Spleen (tissue), 11 donors: ENCODE results near the gene DOCK4. TPM values are rescaled to one million over a fixed set of nuclear protein-coding genes. Genes with fewer than 3 reads are reported as not detected.
A peak's percentile ranks its signal among the peaks of the same experiment; 100 is the strongest.

ENCODE experiments used
- DNase-seq: peaks from one replicate; pipeline ENCODE4 v3.0.0-alpha.2; 2020
- H3K27ac ChIP-seq, 8 donors: fragments of 200-600 bp; sonication (generic) in 7 of 8; 1 replicate in 4 of 8; 2 replicates in 4 of 8; pipeline versions ENCODE4 v1.5.0 to v1.8.0; 2016 to 2021; ENCODE audit warnings: inconsistent platforms in 4 of 8, mild to moderate bottlenecking in 4 of 8, moderate library complexity in 1 of 8
- H3K27me3 ChIP-seq, 7 donors: fragments of 200-600 bp; sonication (generic) in 6 of 7; replicated peaks in 1 of 7; 1 replicate in 4 of 7; 2 replicates in 3 of 7; pipeline versions ENCODE4 v1.5.0 to v1.8.0; 2016 to 2021; ENCODE audit warnings: inconsistent platforms in 3 of 7, mild to moderate bottlenecking in 1 of 7
- H3K36me3 ChIP-seq, 6 donors: fragments of 200-600 bp; sonication (generic) in 5 of 6; 1 replicate in 4 of 6; 2 replicates in 2 of 6; pipeline versions ENCODE4 v1.5.0 to v1.8.0; 2016 to 2021; ENCODE audit warnings: inconsistent platforms in 2 of 6
- H3K4me1 ChIP-seq, 6 donors: fragments of 200-600 bp; sonication (generic) in 5 of 6; 1 replicate in 3 of 6; 2 replicates in 3 of 6; pipeline versions ENCODE4 v1.5.0 to v1.8.0; 2016 to 2021; ENCODE audit warnings: inconsistent platforms in 3 of 6
- H3K4me3 ChIP-seq, 8 donors: fragments of 200-600 bp; sonication (generic) in 7 of 8; 1 replicate in 4 of 8; 2 replicates in 4 of 8; pipeline versions ENCODE4 v1.5.0 to v1.8.0; 2016 to 2021; ENCODE audit warnings: inconsistent platforms in 4 of 8, mild to moderate bottlenecking in 4 of 8, moderate library complexity in 2 of 8
- H3K9me3 ChIP-seq, 8 donors: fragments of 200-600 bp; sonication (generic) in 7 of 8; 1 replicate in 4 of 8; 2 replicates in 4 of 8; pipeline versions ENCODE4 v1.5.0 to v1.8.0; 2016 to 2021; ENCODE audit warnings: inconsistent platforms in 4 of 8
- POLR2A ChIP-seq, 3 donors: fragments of 450-650 bp; IDR thresholded peaks; one replicate each; pipeline ENCODE4 v1.5.1; 2017; ENCODE audit warnings: antibody characterized with exemption in 3 of 3, mild to moderate bottlenecking in 1 of 3
- POLR2AphosphoS5 ChIP-seq, 3 donors: sonication (generic); formaldehyde crosslinking; IDR thresholded peaks; one replicate each; pipeline ENCODE4 v1.5.1; 2017; ENCODE audit warnings: antibody characterized with exemption in 3 of 3
- WGBS, 5 donors: extraction: QIAGEN DNeasy Blood & Tissue Kit in 3 of 5; methylation state at CpG; one replicate each; pipeline versions ENCODE4 v1.1.5 to v1.1.7; 2013 to 2018; 5-methylcytosine and 5-hydroxymethylcytosine counted together
- intact Hi-C: fragments of 100-400 bp; cut with DNase I; formaldehyde crosslinking; loops from one replicate; pipeline ENCODE4 v1.15.0; 2023; ENCODE audit warnings: low total_unique reads
- polyA plus RNA-seq, 3 donors: library from polyadenylated mRNA; stranded (reverse); fragments of 200-250 nt; gene quantifications; one replicate each; pipeline ENCODE4 v1.2.1, GENCODE V29; 2013
- total RNA-seq, 7 donors: library from RNA; depleted of rRNA in 3 of 7; stranded (reverse); fragments of >200 nt in 3 of 7; fragmentation: NEBNext Ultra II Directional in 4 of 7; extraction: Animal tissue kit (Norgen Biotek cat#: 25700) in 4 of 7; gene quantifications; one replicate each; pipeline versions ENCODE4 v1.1.0 to v1.2.1, GENCODE V29; 2016 to 2021
- TF ChIP-seq, protein P1 (sequence below), 11 experiments: fragments of 200-600 bp in 7 of 11; fragments of 450-650 bp in 4 of 11; sonication (generic) in 4 of 11; IDR thresholded peaks in 8 of 11; conservative IDR thresholded peaks in 3 of 11; 1 replicate in 7 of 11; 2 replicates in 4 of 11; pipeline versions ENCODE4 v1.4.0 to v1.8.0; 2016 to 2021; ENCODE audit warnings: antibody characterized with exemption in 11 of 11, inconsistent platforms in 4 of 11, mild to moderate bottlenecking in 1 of 11
- donor health status: healthy with polysubstance abuse.
- donor health status: DM: no; HTN: no; CAD: no; lungs with moderate emphysema.
- donor health status: DM: no; HTN: no; CAD: no.
- donor health status: Bipolar disorder and iron deficiency.
- donor health status: healthy.
- donor health status: DM: no; HTN: no; CAD: no.
- donor health status: DM: yes; HTN: yes; CAD: no.

DOCK4 gene
- total and polyA plus RNA-seq, 10 donors, result 1.4 to 26.9 (median 14.2) TPM

DNA sequence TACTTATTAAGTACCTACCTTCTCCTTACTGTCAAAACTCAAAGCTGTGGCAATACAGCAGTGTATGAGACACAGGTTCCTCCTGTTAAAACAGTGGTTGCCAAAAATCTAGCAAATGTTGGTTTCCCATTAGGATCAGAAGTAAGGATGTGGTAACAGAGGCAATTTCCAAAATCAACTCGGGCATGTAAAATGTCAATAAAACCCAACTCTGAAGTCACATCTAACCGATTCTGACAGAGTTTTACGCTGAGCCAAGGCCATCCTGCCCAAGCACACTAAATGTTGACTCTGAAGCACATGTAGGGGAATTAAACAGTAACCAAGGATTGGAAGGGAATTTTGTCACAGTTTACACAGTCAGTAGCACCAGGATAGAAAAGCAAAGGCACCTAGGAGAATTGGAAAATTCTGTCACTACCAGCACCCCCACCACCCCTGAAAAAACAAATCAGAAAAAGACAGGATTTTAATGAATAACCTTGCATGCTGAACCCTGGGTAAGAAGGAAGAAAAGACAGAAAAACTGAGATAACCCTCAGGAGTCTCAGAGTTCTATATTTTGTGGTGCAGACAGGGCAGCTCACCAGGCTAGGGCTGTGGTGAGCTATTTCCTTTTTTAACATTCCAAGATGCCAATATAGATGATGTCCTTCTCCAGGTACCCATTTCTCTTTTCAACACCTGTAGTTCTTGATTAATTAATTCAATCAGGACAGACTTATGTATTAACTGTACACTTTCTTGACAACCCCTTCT lies 119.5 kb downstream of the DOCK4 start:
- no peak for TF ChIP-seq POLR2AphosphoS5 (IDR thresholded peaks at IDR 0.05)
- no peak for TF ChIP-seq POLR2A (IDR thresholded peaks at IDR 0.05)
- TF ChIP-seq, protein P1, sequence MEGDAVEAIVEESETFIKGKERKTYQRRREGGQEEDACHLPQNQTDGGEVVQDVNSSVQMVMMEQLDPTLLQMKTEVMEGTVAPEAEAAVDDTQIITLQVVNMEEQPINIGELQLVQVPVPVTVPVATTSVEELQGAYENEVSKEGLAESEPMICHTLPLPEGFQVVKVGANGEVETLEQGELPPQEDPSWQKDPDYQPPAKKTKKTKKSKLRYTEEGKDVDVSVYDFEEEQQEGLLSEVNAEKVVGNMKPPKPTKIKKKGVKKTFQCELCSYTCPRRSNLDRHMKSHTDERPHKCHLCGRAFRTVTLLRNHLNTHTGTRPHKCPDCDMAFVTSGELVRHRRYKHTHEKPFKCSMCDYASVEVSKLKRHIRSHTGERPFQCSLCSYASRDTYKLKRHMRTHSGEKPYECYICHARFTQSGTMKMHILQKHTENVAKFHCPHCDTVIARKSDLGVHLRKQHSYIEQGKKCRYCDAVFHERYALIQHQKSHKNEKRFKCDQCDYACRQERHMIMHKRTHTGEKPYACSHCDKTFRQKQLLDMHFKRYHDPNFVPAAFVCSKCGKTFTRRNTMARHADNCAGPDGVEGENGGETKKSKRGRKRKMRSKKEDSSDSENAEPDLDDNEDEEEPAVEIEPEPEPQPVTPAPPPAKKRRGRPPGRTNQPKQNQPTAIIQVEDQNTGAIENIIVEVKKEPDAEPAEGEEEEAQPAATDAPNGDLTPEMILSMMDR (IDR thresholded peaks at IDR 0.05 in 8 of 11, conservative IDR thresholded peaks at IDR 0.05 in 3 of 11), result no peak
- Histone ChIP-seq H3K27ac (no peak overlapping the region), H3K9me3 (no peaks in the 10 kb centered on the region), H3K4me3 (no peak overlapping the region), H3K4me1 (peaks cover 4 to 25% (median 15%) of the 10 kb centered on the region in 6 donors), H3K36me3 (no peaks in the 10 kb centered on the region), H3K27me3 (no peaks in the 10 kb centered on the region)
- WGBS, 5 donors, result 85 to 93% (median 90%) methylated on average over 3 of the region's 3 CpGs
- intact Hi-C loops, result no loop called here
- no peak for DNase-seq

DNA sequence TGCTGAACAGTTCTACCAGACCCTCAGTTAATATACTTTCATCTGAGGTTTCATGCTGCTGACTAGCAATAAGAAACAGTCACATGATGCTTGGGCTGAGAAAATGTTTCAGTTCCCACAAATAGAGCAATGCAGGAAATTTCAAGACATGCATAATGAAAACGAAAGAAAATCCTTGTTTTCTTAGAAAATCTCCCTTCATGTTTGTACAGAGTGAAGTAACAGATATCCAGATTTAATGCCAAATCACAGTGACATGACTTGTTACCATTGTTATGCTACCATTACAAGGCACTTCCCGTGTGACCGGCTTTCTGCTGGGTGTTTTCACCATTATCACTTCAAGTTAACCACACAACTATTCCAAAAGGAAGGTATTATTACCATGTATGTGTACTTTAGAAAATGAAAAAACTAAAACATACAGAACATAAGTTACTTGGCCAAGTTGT lies 121.7 kb downstream of the DOCK4 start:
- Histone ChIP-seq H3K27ac (peak overlapping the region in 7 of 8 donors; percentile 2 to 89 (median 73)), H3K9me3 (no peaks in the 10 kb centered on the region), H3K4me1 (peaks cover 11 to 46% (median 33%) of the 10 kb centered on the region in 6 donors), H3K27me3 (no peaks in the 10 kb centered on the region), H3K36me3 (no peaks in the 10 kb centered on the region), H3K4me3 (peak overlapping the region in 1 of 8 donors; percentile 27)
- intact Hi-C loops, result no loop called here
- WGBS, 5 donors, result 19 to 38% (median 28%) methylated on average over 3 of the region's 3 CpGs
- DNase-seq, result no peak
- TF ChIP-seq POLR2AphosphoS5 (IDR thresholded peaks at IDR 0.05) (no peak), POLR2A (IDR thresholded peaks at IDR 0.05) (no peak)
- TF ChIP-seq, protein P1 (IDR thresholded peaks at IDR 0.05 in 8 of 11, conservative IDR thresholded peaks at IDR 0.05 in 3 of 11), result no peak

DNA sequence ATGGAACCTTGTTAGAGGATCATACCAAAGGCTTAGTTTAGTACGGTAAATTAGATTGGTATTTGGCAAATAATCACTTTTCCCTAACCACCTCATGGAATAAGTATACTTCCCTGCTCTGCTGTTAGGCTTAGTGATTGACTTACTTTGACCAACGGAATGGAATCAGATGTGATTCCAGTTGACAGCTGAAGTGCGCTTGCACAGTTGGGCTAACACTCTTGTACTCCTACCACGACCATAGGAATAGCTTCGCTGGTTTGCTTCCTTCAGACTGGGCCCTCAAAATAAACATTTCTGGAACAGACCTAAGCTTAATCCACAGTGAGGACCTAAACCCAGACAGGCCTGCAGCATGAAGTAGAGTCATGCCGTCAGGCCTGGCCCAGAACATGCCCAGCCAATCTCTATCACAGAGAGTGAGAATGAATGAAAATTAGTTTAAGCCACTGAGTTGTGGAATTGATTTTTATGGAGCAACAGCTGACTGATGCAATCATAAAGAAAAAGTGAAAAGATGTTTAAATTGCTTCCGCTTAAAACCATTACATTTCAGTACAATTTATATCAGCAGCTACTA lies 122.3 kb downstream of the DOCK4 start:
- H3K4me3 ChIP-seq, result peak overlapping the region in 1 of 8 donors; percentile 27
- peaks cover 11 to 50% (median 33%) of the 10 kb centered on the region in 6 donors for H3K4me1 ChIP-seq
- intact Hi-C loops, result no loop called here

More for the DNA sequence above, 122.3 kb downstream of the DOCK4 start:
- 89 to 98% (median 92%) methylated on average over 7 of the region's 7 CpGs for WGBS, 5 donors
- Histone ChIP-seq H3K27me3 (no peaks in the 10 kb centered on the region), H3K36me3 (no peaks in the 10 kb centered on the region), H3K9me3 (no peaks in the 10 kb centered on the region), H3K27ac (peak overlapping the region in 7 of 8 donors; percentile 2 to 89 (median 73))
- TF ChIP-seq POLR2AphosphoS5 (IDR thresholded peaks at IDR 0.05) (no peak), POLR2A (IDR thresholded peaks at IDR 0.05) (no peak)
- TF ChIP-seq, protein P1 (IDR thresholded peaks at IDR 0.05 in 8 of 11, conservative IDR thresholded peaks at IDR 0.05 in 3 of 11), result no peak
- no peak for DNase-seq
